EH (cell line): ENCODE results near the gene DGKH.
"Not testable (repeated sequence)": the region's sequence is repeated elsewhere in the genome, so short reads cannot be mapped to it uniquely, and the experiment has no call there.

Experiments
- DNase-seq: peaks from one replicate; pipeline ENCODE4 v3.0.0-alpha.2; 2015; ENCODE audit warnings: low read depth

DGKH gene

DNA sequence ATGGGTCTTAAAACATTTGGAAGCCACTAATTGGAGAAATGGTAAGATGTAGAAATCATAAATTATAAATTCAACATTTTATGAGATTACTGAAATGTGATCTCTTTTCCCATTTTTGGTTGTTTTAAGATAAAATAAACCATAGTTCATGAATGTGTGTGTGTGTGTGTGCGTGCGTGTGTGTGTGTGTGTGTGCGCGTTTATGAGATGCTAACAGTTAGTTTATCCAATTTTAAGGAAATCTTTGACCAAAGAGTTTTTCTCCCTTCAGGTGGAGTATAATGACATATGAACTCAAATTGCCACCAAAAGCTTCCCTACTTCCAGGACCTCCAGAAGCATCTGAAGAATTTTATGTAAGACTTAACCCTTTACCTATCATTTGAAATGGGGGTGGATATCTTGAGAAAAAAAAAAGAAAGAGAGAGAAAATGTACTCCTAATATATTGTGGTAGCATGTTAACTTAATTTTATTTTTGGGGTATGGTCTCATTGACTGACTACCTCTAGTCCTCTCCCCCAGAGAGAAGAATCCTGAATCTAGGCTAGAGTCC lies 125.4 kb downstream of the DGKH start:
- DNase-seq: no peak

GRCh38 chr13:42174344-42175162 lies 126.1 kb downstream of the DGKH start:
- peak; percentile 65 for DNase-seq

DNA sequence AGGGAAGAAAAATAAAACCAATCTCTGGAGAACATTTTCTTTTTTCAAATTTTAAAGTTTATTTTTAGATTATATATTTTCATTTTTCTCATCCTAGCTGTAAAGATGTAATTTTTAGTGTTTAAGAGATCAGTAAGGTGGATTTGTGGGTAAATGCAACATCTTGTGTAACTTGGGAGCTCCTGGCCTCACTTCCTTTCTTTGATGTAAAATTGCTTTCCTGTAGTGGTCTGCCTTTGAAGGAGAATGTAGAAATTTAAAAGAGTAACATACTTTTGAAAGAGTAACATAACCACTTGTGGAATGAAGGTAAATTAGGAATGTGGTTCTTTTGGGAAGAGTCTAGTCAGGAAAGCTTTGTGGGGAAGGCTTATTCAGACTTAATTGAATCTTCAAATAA lies 127.8 kb downstream of the DGKH start:
- no peak for DNase-seq

DNA sequence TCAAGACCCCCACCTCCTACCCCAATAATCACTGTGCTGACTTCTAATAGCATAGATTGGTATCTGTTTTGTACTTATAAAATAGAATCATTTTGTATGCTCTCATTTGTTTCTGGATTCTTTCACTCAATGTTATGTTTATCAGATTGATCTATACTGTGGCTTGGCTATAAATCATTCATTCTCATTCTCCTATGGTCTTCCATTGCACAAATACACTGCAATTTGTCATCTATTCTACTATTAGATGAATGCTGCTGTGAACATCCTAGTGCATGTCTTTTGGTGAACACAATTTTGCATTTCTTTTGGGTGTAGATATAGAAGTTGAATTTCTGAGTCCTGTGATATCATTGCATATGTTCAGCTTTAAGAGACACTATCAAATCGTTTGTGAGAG lies 128.7 kb downstream of the DGKH start:
- DNase-seq: no peak

DNA sequence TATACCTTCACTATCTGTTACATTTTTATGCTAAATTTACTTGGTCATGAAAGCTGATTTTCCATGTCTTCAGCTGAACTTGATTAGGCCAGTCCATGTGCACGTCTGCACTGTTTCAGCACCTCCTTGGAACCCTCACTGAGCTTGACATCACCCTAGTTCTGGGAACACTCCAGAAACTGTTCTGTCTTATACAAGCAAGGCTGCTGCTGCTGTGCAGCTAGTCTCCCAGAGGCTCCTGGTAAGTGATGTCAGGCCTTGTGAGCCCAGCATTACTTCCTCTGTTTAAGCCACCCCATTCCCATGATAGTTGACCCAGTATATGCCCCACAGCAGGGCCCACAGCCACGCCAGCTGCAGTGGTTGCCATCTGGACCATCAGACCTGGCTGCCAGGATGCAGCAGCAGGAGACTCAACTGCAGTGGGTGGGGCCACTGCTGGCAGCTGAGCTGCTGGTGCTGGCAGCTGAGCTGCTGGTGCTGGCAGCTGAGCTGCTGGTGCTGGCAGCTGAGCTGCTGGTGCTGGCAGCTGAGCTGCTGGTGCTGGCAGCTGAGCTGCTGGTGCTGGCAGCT lies 133.0 kb downstream of the DGKH start:
- no peak for DNase-seq

DNA sequence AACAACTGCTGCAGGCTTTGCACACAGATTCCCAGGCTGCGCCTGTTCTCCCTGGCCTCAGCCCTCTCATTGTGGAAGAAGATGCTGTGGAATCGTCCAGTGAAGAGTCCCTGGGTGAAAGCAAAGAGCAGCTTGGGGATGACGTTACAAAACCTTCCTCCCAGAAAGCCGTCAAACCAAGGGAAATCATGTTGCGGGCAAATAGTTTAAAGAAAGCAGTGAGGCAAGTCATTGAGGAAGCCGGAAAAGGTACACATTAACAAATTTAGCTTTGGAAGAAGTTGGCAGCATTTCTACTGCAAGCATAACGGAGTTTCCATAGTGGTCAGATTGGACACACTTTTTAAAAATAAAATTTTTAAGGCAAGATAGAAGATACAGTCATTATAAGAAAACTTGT lies 140.6 kb downstream of the DGKH start:
- DNase-seq: no peak

- DNase-seq: no peak
These were observed 142.1 kb downstream of the DGKH start for GRCh38 chr13:42190529-42190928.

DNA sequence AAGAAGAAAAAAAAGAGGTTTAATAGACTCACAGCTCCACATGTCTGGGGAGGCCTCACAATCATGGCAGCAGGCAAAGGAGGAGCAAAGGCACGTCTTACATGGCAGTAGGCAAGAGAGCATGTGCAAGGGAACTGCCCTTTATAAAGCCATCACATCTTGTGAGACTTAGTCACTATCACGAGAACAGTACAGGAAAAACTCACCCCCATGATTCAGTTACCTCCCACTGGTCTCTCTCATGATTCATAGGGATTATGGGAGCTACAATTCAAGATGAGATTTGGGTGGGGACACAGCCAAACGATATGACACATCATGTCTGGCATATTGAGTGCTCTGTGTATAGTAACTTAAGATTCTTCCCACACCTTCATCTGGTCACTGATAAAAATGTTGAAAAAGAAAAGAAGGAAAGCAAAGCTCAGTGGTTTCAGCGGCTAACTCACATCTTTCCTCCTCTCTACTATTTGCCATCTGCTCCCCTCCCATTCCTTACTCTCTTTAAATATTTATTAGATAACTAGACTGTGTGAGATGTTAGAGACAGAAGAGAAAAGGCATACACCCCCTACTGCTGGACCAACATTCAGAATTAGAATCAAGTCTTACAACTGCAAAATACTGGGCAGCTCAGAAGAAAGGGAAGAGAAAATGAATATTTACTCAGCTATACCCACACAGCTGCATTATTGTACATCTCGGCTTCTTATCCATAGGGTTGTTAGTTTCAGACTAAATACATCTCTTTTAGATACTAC lies 163.4 kb downstream of the DGKH start:
- DNase-seq: peak; percentile 36

DNA sequence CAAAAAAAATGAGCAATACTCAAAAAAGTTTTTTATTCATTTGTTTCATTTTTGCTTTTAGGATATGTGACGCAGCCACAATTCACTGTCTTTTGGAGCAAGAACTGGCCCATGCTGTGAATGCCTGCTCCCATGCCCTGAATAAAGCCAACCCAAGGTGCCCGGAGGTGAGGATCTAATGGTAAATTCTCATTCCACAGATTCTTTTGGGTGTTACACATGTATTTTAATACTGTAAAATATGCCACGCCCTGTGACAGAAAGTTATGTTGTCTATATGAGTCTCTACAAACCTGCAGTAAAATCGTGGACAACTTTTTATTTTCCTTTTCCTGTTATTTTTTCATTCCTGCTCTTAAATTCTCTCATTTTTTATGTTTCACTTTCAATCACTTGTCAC lies 166.0 kb downstream of the DGKH start:
- DNase-seq: no peak

DNA sequence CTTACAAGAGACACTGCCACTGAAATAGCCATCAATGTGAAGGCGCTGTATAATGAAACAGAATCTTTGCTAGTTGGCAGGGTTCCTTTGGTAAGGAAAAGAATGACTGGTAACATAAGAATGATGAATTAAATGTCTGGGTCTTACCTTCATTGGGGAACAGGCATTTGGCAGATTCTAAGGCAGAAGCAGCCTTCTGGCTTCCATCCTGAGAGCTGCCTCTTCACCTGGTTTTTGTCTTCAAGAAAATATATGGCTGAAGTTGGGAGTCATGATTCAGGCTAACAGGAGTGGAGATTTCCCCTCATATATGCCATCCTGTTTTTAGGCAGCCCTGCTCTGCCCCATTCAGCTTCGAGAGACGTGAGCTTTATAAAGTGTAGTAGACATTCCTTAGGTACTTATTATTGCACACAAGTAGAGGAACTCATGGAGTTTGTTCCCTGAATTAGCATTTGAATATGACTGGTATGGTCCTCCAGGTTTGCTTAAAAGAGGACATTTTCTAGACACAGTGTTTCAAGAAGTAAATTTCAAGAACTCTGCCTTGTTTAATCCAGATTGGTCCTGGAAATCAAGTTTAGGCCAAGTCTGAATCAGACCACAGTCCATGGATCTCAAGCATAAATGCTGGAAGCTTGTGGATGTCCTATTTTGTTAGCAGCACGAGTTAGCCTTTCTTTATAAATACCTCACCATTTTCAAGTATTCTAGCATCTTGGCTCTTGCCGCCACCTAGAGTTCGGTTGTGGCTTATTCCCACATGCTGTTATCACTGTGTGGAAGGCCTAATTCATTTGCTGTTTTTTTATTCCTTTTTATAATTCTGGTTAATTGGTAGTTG lies 167.4 kb downstream of the DGKH start:
- DNase-seq: peak; percentile 55

- DNase-seq: no peak
These were observed 167.9 kb downstream of the DGKH start for GRCh38 chr13:42216422-42216735.

- DNase-seq: no peak
These were observed 170.1 kb downstream of the DGKH start for GRCh38 chr13:42218576-42218975.

DNA sequence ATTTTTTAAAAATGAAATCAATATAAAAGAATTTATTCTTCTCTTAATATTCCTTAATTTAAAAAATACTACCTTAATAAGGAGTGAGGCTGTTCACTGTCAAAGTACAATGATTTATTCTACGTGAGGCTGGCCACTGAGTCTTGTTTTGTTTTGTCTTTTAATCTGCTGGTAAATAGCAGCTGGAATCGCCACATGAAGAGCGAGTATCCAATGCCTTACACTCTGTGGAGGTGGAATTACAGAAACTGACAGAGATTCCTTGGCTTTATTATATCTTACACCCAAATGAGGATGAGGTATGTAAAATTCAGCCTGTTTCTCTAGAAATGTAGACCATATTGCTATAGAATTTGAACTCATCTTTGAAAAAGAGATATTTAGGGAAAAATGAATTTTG lies 170.6 kb downstream of the DGKH start:
- DNase-seq: no peak

DNA sequence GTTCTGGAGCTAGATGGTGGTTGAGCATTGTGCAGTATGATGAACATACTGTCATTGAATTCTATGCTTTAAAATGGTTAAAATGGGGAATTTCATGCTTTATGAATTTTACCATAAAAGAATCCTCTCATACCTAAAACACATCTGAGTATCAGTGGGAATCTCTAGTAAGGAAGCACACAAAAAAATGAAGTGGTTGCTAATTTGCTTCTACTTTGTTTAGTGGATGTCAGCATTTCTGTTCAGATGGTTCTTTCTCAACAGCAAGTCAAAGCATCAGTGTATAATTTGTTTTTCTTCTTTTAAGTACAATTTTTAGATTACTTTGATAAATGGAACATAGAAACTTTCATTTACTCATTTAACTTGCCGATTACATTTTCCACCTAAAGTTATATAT lies 171.4 kb downstream of the DGKH start:
- DNase-seq: no peak

DNA sequence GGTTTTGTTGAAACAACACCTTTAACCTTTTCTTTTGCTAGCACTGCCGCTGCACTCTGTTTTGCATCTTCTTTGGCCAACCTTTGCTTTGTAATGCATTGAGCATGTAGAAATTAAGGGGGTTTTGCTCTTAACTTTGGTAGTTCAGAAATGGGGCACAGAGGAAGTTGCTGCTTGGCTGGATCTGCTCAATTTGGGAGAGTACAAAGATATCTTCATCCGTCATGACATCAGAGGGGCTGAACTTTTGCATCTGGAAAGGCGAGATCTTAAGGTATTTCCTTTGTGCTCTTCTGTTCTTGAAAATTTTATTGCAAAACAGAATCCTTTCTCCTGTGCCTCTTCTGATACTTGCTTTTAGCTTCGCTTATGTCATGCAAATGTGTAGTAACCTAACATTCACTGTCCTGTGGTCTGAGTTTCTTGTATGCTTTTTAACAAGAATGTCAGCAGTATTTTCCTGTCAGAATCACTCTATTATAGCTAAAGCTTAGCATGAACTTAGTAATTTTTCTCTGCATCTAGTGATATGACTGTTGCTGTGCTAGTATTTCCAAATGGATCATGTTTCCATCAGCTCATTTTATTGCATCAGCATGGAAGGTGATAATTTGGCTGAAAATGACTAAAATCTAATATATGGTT lies 172.8 kb downstream of the DGKH start:
- no peak for DNase-seq

GRCh38 chr13:42223681-42224080 lies 175.2 kb downstream of the DGKH start:
- DNase-seq: no peak

DNA sequence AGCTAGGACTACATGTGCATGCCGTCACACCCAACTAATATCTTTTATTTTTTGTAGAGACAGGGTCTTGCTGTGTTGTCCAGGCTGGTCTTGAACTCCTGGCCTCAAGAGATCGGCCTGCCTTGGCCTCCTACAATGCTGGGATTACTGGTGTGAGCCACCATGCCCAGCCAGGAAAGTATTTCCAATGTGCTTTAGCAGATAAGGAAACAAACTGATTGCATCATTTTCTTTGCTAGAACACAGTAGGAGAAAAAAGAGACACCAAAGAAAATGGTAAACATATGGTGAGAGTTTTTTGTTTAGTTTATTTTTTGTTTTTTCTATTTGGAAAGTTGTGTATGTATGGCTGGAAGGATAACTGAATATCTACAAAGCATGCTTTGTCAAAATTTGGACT lies 176.6 kb downstream of the DGKH start:
- DNase-seq: no peak

GRCh38 chr13:42226759-42227158 lies 178.3 kb downstream of the DGKH start:
- not testable (repeated sequence) for DNase-seq

- no peak for DNase-seq
These were observed 180.1 kb downstream of the DGKH start for GRCh38 chr13:42228527-42228926.

- no peak for DNase-seq
These were observed 180.8 kb downstream of the DGKH start for GRCh38 chr13:42229287-42229686.

- DNase-seq: no peak
These were observed 184.2 kb downstream of the DGKH start for GRCh38 chr13:42232671-42233070.

- no peak for DNase-seq
These were observed 185.3 kb downstream of the DGKH start for GRCh38 chr13:42233726-42234125.
